ENCODE data around the gene ZNF180.

GRCh38 chr19:44532819-44533218 lies 32.5 kb upstream of the ZNF180 start:
- TF ChIP-seq EGR1 (IDR thresholded peaks at IDR 0.05) (no peak), CEBPB (IDR thresholded peaks at IDR 0.05) (no peak), MAX (IDR thresholded peaks at IDR 0.05) (no peak), TCF12 (IDR thresholded peaks at IDR 0.05; ENCODE audit: low read depth) (no peak), FOXM1 (IDR thresholded peaks at IDR 0.05; ENCODE audit: borderline replicate concordance, low read depth) (no peak), REST (IDR thresholded peaks at IDR 0.05; ENCODE audit: low read depth) (no peak), YY1 (IDR thresholded peaks at IDR 0.05; ENCODE audit: low read depth) (no peak), TAF1 (IDR thresholded peaks at IDR 0.05; ENCODE audit: low read depth) (no peak), RAD21 (IDR thresholded peaks at IDR 0.05; ENCODE audit: low read depth) (no peak)
- TF ChIP-seq, protein P1, sequence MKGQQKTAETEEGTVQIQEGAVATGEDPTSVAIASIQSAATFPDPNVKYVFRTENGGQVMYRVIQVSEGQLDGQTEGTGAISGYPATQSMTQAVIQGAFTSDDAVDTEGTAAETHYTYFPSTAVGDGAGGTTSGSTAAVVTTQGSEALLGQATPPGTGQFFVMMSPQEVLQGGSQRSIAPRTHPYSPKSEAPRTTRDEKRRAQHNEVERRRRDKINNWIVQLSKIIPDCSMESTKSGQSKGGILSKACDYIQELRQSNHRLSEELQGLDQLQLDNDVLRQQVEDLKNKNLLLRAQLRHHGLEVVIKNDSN (IDR thresholded peaks at IDR 0.05), result no peak

Measured in Ishikawa (cell line).